KMS-11 (cell line): ENCODE measurements around the gene FRK.
"Not testable (repeated sequence)": the region's sequence is repeated elsewhere in the genome, so short reads cannot be mapped to it uniquely, and the experiment has no call there.

Source experiments
- H2AFZ ChIP-seq: fragments of 200-600 bp; sonication (generic); 2 replicates; pipeline ENCODE4 v1.6.1; 2016; ENCODE audit warnings: antibody characterized with exemption, mixed run types, low read depth
- H3K27ac ChIP-seq: fragments of 200-600 bp; sonication (generic); 2 replicates; pipeline ENCODE4 v1.6.1; 2016; ENCODE audit warnings: mild to moderate bottlenecking, mixed run types
- H3K27me3 ChIP-seq: fragments of 200-600 bp; sonication (generic); 2 replicates; pipeline ENCODE4 v1.6.1; 2017; ENCODE audit warnings: mild to moderate bottlenecking, low read depth, mixed run types, moderate library complexity; ENCODE audit not compliant: insufficient read depth
- H3K36me3 ChIP-seq: fragments of 200-600 bp; sonication (generic); 2 replicates; pipeline ENCODE4 v1.6.1; 2017; ENCODE audit warnings: mild to moderate bottlenecking, mixed run types; ENCODE audit not compliant: insufficient read depth
- H3K4me1 ChIP-seq: fragments of 200-600 bp; sonication (generic); 2 replicates; pipeline ENCODE4 v1.6.1; 2016; ENCODE audit warnings: mild to moderate bottlenecking, low read depth, mixed run types; ENCODE audit not compliant: poor library complexity, severe bottlenecking
- H3K4me2 ChIP-seq: fragments of 200-600 bp; sonication (generic); 2 replicates; pipeline ENCODE4 v1.7.0; 2016; ENCODE audit warnings: mild to moderate bottlenecking, mixed run types
- H3K4me3 ChIP-seq: fragments of 200-600 bp; sonication (generic); IDR thresholded peaks from 2 replicates; pipeline ENCODE4 v1.6.1; 2017; ENCODE audit warnings: low read depth, low read length, mixed read lengths; ENCODE audit not compliant: insufficient read depth
- H3K79me2 ChIP-seq: fragments of 200-600 bp; sonication (generic); 2 replicates; pipeline ENCODE4 v1.6.1; 2016; ENCODE audit warnings: low read depth, mixed run types; ENCODE audit not compliant: insufficient read depth
- H3K9ac ChIP-seq: fragments of 200-600 bp; sonication (generic); 2 replicates; pipeline ENCODE4 v1.6.1; 2016; ENCODE audit warnings: mild to moderate bottlenecking, mixed run types
- H4K20me1 ChIP-seq: fragments of 200-600 bp; sonication (generic); 2 replicates; pipeline ENCODE4 v1.6.1; 2016; ENCODE audit warnings: mild to moderate bottlenecking, mixed run types; ENCODE audit not compliant: insufficient read depth
- TF ChIP-seq, protein P1 (sequence below): fragments of 200-600 bp; sonication (generic); conservative IDR thresholded peaks from 2 replicates; pipeline ENCODE4 v1.6.1; 2017; ENCODE audit warnings: low read depth, mild to moderate bottlenecking, antibody characterized with exemption, low read length, moderate library complexity, mixed read lengths

FRK gene

DNA sequence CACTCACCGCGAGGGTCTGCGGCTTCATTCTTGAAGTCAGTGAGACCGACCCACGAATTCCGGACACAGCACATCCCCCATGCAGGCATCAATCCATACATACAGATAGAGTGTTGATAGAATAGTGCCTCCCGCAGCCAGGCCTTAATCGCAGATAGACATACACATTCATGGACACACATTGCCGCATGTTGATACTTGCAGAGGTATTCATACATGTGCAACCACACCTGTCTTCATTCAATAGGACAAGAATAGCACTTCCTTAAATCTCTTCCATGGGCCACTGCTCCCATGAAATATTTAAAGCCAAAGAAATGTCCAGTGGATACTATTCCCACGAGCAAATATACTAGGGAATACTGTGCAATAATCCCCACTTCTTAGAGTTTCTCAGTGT, 170.5 kb downstream of the FRK start:
- no peaks in the 10 kb centered on the region for H3K79me2 ChIP-seq
- no peak overlapping the region for H3K4me3 ChIP-seq
- H2AFZ ChIP-seq: no peak overlapping the region
- no peaks in the 10 kb centered on the region for H3K36me3 ChIP-seq
- no peaks in the 10 kb centered on the region for H4K20me1 ChIP-seq
- TF ChIP-seq, protein P1, sequence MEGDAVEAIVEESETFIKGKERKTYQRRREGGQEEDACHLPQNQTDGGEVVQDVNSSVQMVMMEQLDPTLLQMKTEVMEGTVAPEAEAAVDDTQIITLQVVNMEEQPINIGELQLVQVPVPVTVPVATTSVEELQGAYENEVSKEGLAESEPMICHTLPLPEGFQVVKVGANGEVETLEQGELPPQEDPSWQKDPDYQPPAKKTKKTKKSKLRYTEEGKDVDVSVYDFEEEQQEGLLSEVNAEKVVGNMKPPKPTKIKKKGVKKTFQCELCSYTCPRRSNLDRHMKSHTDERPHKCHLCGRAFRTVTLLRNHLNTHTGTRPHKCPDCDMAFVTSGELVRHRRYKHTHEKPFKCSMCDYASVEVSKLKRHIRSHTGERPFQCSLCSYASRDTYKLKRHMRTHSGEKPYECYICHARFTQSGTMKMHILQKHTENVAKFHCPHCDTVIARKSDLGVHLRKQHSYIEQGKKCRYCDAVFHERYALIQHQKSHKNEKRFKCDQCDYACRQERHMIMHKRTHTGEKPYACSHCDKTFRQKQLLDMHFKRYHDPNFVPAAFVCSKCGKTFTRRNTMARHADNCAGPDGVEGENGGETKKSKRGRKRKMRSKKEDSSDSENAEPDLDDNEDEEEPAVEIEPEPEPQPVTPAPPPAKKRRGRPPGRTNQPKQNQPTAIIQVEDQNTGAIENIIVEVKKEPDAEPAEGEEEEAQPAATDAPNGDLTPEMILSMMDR: no peak
- no peaks in the 10 kb centered on the region for H3K27me3 ChIP-seq
- H3K27ac ChIP-seq: no peak overlapping the region
- H3K9ac ChIP-seq: no peak overlapping the region
- H3K4me1 ChIP-seq: peaks cover 10% of the 10 kb centered on the region
- no peak overlapping the region for H3K4me2 ChIP-seq

DNA sequence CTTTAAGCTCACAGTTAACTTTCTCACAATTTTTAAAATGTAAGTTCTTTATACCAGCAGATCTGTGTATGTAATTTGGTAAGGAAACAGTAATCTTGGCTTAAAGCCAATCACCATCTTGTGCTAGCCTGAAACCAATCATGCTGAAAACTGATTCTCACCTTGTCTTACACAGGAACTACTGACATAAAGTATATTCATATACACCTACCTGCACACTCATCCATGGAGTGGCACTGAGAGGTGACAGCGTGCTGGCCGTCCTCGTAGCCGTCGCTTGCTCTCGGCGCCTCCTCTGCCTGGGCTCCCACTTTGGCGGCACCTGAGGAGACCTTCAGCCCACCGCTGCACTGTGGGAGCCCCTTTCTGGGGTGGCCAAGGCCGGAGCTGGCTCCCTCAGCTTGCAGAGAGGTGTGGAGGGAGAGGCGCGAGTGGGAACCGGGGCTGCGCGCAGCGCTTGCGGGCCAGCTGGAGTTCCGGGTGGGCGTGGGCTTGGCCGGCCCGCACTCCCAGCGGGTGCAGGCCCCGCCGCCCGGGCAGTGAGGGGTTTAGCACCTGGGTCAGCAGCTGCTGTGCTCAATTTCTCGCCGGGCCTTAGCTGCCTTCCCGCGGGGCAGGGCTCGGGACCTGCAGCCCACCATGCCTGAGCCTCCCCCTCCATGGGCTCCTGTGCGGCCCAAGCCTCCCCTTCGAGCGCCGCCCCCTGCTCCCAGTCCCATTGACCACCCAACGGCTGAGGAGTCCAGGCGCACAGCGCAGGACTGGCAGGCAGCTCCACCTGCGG, 171.8 kb downstream of the FRK start:
- not testable (repeated sequence) for H3K36me3 ChIP-seq, H3K9ac ChIP-seq, H2AFZ ChIP-seq, H3K4me2 ChIP-seq, H3K4me3 ChIP-seq, H3K27me3 ChIP-seq, H3K27ac ChIP-seq, H4K20me1 ChIP-seq, H3K79me2 ChIP-seq
- H3K4me1 ChIP-seq: peaks cover 10% of the 10 kb centered on the region

DNA sequence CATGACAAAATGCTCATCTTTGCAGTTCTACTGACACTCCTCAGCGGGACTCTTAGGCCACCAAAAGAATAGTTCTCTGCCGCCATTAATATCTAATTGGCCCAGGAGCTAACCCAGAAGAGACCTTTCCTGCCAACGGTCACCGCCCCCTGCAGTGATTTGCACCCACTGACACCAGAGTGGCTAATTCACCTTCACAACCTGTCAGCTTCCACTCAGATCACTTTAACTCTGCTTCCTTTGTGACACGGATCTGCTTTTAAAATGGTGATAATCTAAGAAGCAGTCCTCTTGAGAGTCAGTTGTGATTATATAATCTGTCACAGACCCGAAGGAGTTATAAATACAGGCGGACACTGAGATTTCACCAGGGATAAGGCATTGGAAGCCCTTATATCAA, 172.8 kb downstream of the FRK start:
- Histone ChIP-seq H3K36me3 (no peaks in the 10 kb centered on the region), H3K9ac (no peak overlapping the region), H3K4me3 (no peak overlapping the region), H3K27me3 (no peaks in the 10 kb centered on the region), H4K20me1 (no peaks in the 10 kb centered on the region), H3K27ac (no peak overlapping the region), H3K79me2 (no peaks in the 10 kb centered on the region), H3K4me2 (no peak overlapping the region), H3K4me1 (peaks cover 10% of the 10 kb centered on the region), H2AFZ (no peak overlapping the region)
- TF ChIP-seq, protein P1: no peak

DNA sequence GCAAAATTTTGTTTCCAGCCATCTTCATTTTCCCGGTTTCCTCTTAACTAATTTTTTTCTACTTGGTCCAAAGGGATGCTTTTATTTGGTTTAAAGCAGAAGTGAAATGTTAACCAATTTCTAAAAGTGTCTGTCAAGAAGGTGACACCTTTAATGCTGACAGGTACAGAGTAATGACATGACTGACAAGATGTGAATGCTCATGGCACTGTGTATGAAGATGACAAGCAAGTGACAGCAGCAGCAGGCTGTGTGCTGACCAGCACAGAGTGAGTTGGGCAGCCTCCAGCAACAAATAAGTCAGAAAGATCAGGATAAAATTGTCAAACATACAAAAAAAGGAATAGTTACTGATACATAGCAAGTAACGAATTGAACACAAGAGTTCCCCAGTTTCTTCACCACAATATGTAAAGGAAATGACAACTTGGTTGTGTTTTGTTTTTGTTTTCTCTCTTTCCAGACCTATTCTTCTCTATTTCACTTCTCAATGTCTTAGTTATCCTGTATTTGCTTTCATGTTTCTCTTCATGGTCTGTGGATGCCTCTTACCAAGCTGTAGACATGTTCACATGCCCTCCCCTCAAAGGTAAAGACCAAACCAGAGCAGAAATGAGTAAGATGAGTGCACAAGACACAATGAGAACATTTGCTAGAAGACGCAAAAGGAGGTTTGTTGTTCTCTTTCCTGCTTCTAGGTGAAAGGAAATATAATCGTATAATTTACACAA, 174.9 kb downstream of the FRK start:
- H3K79me2 ChIP-seq: no peaks in the 10 kb centered on the region
- H3K36me3 ChIP-seq: no peaks in the 10 kb centered on the region
- H3K9ac ChIP-seq: no peak overlapping the region
- H3K4me3 ChIP-seq: no peak overlapping the region
- no peak overlapping the region for H2AFZ ChIP-seq
- no peak overlapping the region for H3K4me2 ChIP-seq
- TF ChIP-seq, protein P1: no peak
- no peaks in the 10 kb centered on the region for H3K27me3 ChIP-seq
- peaks cover 3% of the 10 kb centered on the region for H3K4me1 ChIP-seq
- H3K27ac ChIP-seq: no peak overlapping the region
- H4K20me1 ChIP-seq: no peaks in the 10 kb centered on the region

DNA sequence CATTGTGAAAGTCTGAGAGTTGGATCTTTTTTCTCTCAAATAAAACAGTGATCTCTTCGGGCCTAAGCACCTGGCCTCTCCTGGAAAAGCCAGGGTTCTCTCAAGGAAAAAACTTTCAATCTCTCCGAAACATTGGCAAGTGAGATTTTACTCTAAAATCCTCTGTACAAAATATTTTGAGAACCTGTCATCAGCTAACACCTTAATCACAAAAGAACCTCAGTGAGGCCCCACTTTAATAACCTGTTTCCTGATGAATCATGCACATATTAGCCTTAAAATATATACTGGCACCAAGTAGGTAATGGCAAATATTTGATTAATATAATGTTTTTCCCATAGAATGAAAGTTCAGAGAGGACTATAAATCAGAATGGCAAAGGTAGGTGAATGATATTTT, 177.9 kb downstream of the FRK start:
- no peak overlapping the region for H3K4me2 ChIP-seq
- TF ChIP-seq, protein P1: no peak
- no peaks in the 10 kb centered on the region for H4K20me1 ChIP-seq
- H3K9ac ChIP-seq: no peak overlapping the region
- H3K4me1 ChIP-seq: no peaks in the 10 kb centered on the region
- H3K36me3 ChIP-seq: no peaks in the 10 kb centered on the region
- no peak overlapping the region for H3K27ac ChIP-seq
- no peak overlapping the region for H2AFZ ChIP-seq
- no peaks in the 10 kb centered on the region for H3K79me2 ChIP-seq
- no peak overlapping the region for H3K4me3 ChIP-seq
- H3K27me3 ChIP-seq: no peaks in the 10 kb centered on the region
